ENCODE results near the gene DENND1B. TPM values are rescaled to one million over a fixed set of nuclear protein-coding genes. Genes with fewer than 3 reads are reported as not detected.

DENND1B gene
- total RNA-seq, 1 experiment from 2014 or later, result 9.6 TPM

DNA sequence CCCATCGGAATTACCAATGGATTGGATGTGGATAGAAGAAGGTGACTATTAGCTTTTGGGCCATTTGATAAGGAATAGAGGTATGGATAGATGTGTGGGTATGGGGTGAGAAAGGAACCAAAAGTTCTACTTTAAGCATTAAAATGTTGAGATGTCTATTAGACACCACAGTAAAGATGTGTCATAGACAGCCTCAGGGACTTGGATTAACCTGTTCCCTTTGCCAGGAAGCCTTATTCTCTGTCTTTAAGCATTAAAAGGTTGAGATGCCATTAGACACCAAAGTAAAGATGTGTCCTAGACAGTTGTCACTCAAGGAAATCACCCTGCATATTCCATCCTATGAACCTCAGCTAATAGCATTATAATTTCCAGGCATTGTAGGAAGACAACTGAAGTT is 11.0 kb upstream of the DENND1B start:
- Histone ChIP-seq H3K27ac (ENCODE audit: low read depth, low read length) (no peak overlapping the region), H2AFZ (ENCODE audit: low read depth, low read length, poor library complexity, severe bottlenecking) (no peak overlapping the region), H3K27me3 (ENCODE audit: insufficient read depth, low read length) (no peaks in the 10 kb centered on the region), H3K9me3 (ENCODE audit: control insufficient read depth in 1 of 2, insufficient read depth in 1 of 2, low read depth in 1 of 2, low read length in 2 of 2) (no peaks in the 10 kb centered on the region), H3K4me1 (ENCODE audit: control insufficient read depth in 1 of 2, insufficient read depth in 2 of 2, low read length in 2 of 2) (peaks cover 0 to 8% of the 10 kb centered on the region in 2 experiments; a peak in 1 of 4 replicates), H3K9ac (ENCODE audit: low read length) (no peak overlapping the region), H3K4me3 (replicated peaks in 1 of 2; ENCODE audit: low read depth in 1 of 2, low read length in 2 of 2) (no peak overlapping the region), H3K4me2 (ENCODE audit: low read length) (no peak overlapping the region), H4K20me1 (ENCODE audit: insufficient read depth) (no peaks in the 10 kb centered on the region), H3K79me2 (ENCODE audit: insufficient read depth, low read length) (no peaks in the 10 kb centered on the region), H3K9me2 (ENCODE audit: insufficient read depth) (no peaks in the 10 kb centered on the region), H3K36me3 (ENCODE audit: control insufficient read depth in 1 of 2, insufficient read depth in 2 of 2, low read length in 2 of 2) (no peaks in the 10 kb centered on the region)
- BruUV-seq (replicated peaks), result no TSS peak
- DNase-seq (ENCODE audit: low read depth, low spot score) (no peak), ATAC-seq (no peak)
- POLR2A ChIA-PET, result no interaction called here
- CTCF ChIA-PET, result no interaction called here
- TF ChIP-seq, protein P1, sequence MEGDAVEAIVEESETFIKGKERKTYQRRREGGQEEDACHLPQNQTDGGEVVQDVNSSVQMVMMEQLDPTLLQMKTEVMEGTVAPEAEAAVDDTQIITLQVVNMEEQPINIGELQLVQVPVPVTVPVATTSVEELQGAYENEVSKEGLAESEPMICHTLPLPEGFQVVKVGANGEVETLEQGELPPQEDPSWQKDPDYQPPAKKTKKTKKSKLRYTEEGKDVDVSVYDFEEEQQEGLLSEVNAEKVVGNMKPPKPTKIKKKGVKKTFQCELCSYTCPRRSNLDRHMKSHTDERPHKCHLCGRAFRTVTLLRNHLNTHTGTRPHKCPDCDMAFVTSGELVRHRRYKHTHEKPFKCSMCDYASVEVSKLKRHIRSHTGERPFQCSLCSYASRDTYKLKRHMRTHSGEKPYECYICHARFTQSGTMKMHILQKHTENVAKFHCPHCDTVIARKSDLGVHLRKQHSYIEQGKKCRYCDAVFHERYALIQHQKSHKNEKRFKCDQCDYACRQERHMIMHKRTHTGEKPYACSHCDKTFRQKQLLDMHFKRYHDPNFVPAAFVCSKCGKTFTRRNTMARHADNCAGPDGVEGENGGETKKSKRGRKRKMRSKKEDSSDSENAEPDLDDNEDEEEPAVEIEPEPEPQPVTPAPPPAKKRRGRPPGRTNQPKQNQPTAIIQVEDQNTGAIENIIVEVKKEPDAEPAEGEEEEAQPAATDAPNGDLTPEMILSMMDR (IDR thresholded peaks at IDR 0.05 in 2 of 3, conservative IDR thresholded peaks at IDR 0.05 in 1 of 3; ENCODE audit: borderline replicate concordance in 1 of 3, insufficient read depth in 1 of 3, low read depth in 2 of 3, low read length in 2 of 3), result no peak
- no peak for TF ChIP-seq POLR2AphosphoS5 (IDR thresholded peaks at IDR 0.05; ENCODE audit: low read depth, low read length)
- no peak for TF ChIP-seq SIN3A (IDR thresholded peaks at IDR 0.05; ENCODE audit: low read depth)
- no peak for TF ChIP-seq EZH2 (IDR thresholded peaks at IDR 0.05)
- intact Hi-C loops (cut with micrococcal nuclease), result no loop called here
- RAD21 ChIA-PET (ENCODE audit: low non-redundant PET in 1 of 2, low total read pairs in 2 of 2, uncharacterized antibody in 2 of 2, unreplicated experiment in 2 of 2), result no interaction called here

DNA sequence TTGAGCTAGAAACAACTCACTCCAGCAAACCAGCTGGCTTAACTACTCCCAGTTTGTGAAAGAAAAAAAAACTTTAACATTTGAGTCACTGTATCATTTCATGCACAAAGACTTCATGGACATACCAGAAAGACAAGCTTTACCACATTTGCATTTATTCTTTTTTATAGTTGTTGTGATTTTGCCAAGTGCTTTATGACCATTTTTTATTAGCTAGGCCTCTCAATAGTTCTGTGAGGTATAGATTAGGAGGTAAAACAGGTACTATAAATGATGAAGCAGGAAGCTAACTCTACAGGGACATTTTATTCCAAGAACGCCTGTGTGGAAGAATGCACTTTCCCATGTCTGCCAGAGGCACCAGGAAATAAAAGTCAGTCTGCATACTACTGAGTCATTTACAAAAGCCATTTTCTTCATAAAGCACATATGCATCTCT is 8.2 kb upstream of the DENND1B start:
- CTCF ChIA-PET, result no interaction called here
- intact Hi-C loops (cut with micrococcal nuclease), result no loop called here
- TF ChIP-seq SIN3A (IDR thresholded peaks at IDR 0.05; ENCODE audit: low read depth) (no peak), ZFX (IDR thresholded peaks at IDR 0.05) (no peak), SRF (IDR thresholded peaks at IDR 0.05; ENCODE audit: low read depth) (no peak), FOSL1 (IDR thresholded peaks at IDR 0.05; ENCODE audit: low read depth) (no peak), YY1 (IDR thresholded peaks at IDR 0.05; ENCODE audit: extremely low read depth, insufficient replicate concordance, low read depth, low read length) (no peak), TCF7L2 (IDR thresholded peaks at IDR 0.05; ENCODE audit: borderline replicate concordance, extremely low read depth, insufficient read depth, insufficient read length) (no peak), SP1 (IDR thresholded peaks at IDR 0.05; ENCODE audit: low read depth) (no peak), EZH2phosphoT487 (IDR thresholded peaks at IDR 0.05; ENCODE audit: borderline replicate concordance) (no peak)
- TF ChIP-seq, protein P2, sequence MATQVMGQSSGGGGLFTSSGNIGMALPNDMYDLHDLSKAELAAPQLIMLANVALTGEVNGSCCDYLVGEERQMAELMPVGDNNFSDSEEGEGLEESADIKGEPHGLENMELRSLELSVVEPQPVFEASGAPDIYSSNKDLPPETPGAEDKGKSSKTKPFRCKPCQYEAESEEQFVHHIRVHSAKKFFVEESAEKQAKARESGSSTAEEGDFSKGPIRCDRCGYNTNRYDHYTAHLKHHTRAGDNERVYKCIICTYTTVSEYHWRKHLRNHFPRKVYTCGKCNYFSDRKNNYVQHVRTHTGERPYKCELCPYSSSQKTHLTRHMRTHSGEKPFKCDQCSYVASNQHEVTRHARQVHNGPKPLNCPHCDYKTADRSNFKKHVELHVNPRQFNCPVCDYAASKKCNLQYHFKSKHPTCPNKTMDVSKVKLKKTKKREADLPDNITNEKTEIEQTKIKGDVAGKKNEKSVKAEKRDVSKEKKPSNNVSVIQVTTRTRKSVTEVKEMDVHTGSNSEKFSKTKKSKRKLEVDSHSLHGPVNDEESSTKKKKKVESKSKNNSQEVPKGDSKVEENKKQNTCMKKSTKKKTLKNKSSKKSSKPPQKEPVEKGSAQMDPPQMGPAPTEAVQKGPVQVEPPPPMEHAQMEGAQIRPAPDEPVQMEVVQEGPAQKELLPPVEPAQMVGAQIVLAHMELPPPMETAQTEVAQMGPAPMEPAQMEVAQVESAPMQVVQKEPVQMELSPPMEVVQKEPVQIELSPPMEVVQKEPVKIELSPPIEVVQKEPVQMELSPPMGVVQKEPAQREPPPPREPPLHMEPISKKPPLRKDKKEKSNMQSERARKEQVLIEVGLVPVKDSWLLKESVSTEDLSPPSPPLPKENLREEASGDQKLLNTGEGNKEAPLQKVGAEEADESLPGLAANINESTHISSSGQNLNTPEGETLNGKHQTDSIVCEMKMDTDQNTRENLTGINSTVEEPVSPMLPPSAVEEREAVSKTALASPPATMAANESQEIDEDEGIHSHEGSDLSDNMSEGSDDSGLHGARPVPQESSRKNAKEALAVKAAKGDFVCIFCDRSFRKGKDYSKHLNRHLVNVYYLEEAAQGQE (IDR thresholded peaks at IDR 0.05; ENCODE audit: low read depth), result no peak
- TF ChIP-seq, protein P1 (IDR thresholded peaks at IDR 0.05 in 2 of 3, conservative IDR thresholded peaks at IDR 0.05 in 1 of 3; ENCODE audit: borderline replicate concordance in 1 of 3, insufficient read depth in 1 of 3, low read depth in 2 of 3, low read length in 2 of 3), result no peak

More for the DNA sequence above, 8.2 kb upstream of the DENND1B start:
- Histone ChIP-seq H3K9me2 (ENCODE audit: insufficient read depth) (no peaks in the 10 kb centered on the region), H4K20me1 (ENCODE audit: insufficient read depth) (no peaks in the 10 kb centered on the region), H3K9ac (ENCODE audit: low read length) (no peak overlapping the region), H3K27me3 (ENCODE audit: insufficient read depth, low read length) (no peaks in the 10 kb centered on the region), H3K4me3 (replicated peaks in 1 of 2; ENCODE audit: low read depth in 1 of 2, low read length in 2 of 2) (no peak overlapping the region), H3K4me1 (ENCODE audit: control insufficient read depth in 1 of 2, insufficient read depth in 2 of 2, low read length in 2 of 2) (peaks cover 0 to 8% of the 10 kb centered on the region in 2 experiments; a peak in 1 of 4 replicates), H3K36me3 (ENCODE audit: control insufficient read depth in 1 of 2, insufficient read depth in 2 of 2, low read length in 2 of 2) (no peaks in the 10 kb centered on the region), H3K4me2 (ENCODE audit: low read length) (no peak overlapping the region), H3K79me2 (ENCODE audit: insufficient read depth, low read length) (no peaks in the 10 kb centered on the region), H3K9me3 (ENCODE audit: control insufficient read depth in 1 of 2, insufficient read depth in 1 of 2, low read depth in 1 of 2, low read length in 2 of 2) (no peaks in the 10 kb centered on the region), H2AFZ (ENCODE audit: low read depth, low read length, poor library complexity, severe bottlenecking) (no peak overlapping the region), H3K27ac (ENCODE audit: low read depth, low read length) (no peak overlapping the region)
- ATAC-seq, result no peak
- no peak for DNase-seq (ENCODE audit: low read depth, low spot score)
- RAD21 ChIA-PET (ENCODE audit: low non-redundant PET in 1 of 2, low total read pairs in 2 of 2, uncharacterized antibody in 2 of 2, unreplicated experiment in 2 of 2), result no interaction called here
- POLR2A ChIA-PET, result no interaction called here
- no TSS peak for BruUV-seq (replicated peaks)

All from HCT116 (cell line).